ENCODE results near the gene FSTL1.

The FSTL1 gene

GRCh38 chr3:120469440-120469839 is 18.6 kb upstream of the FSTL1 start:
- in situ Hi-C loops (cut with HindIII; ENCODE audit: low sequenced_read_pairs): loop anchor here (5.0 kb wide), 1 partner anchor 42 kb away; no protein-coding TSS in a partner anchor

GRCh38 chr3:120468635-120469295 is 18.0 kb upstream of the FSTL1 start:
- in situ Hi-C loops (cut with HindIII; ENCODE audit: low sequenced_read_pairs): loop anchor here (5.0 kb wide), 1 partner anchor 41 kb away; no protein-coding TSS in a partner anchor

- in situ Hi-C loops (cut with HindIII; ENCODE audit: low sequenced_read_pairs): no loop called here
These were observed 11.7 kb upstream of the FSTL1 start for GRCh38 chr3:120462409-120462959.

DNA sequence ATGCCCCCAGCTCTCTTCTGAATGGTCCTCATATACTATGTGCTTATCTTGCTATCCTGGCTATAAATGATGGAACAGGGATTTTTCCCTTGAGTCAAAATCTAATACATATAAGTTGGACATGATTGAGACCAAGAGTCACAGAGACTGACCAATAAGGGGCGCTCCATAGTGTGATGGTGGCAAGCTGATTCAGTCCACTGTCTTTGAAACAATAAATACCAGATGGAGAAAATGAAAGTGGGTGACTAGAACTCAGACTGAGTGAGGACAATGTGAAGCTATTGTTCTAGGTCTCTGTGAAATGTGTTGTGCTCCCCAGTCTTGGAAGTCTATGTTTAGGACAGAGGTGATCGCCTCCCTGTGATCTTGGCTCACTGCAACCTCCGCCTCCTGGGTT is 10.6 kb upstream of the FSTL1 start:
- in situ Hi-C loops (cut with HindIII; ENCODE audit: low sequenced_read_pairs): no loop called here

GRCh38 chr3:120460862-120461261 is 10.1 kb upstream of the FSTL1 start:
- in situ Hi-C loops (cut with HindIII; ENCODE audit: low sequenced_read_pairs): no loop called here

GRCh38 chr3:120460181-120460790 is 9.5 kb upstream of the FSTL1 start:
- in situ Hi-C loops (cut with HindIII; ENCODE audit: low sequenced_read_pairs): no loop called here

DNA sequence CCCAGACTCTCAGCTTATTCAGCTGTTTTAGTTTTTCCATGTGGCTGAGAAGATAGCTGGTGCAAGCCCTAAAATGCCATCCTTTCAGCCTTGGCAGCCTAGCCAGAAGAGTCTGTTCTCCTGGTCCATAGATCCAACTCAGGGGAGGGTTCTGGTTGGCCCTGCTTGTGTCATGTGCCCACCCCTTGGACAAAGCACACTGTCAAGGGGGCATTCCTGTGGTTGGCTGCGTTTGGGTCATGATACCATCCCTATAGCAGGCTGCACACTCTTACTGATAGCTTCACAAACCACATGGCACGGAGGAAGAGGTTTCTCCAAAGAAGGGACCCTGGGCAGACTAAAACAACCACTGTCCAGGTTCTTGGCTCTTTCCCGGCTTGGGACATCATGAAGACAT is 8.4 kb upstream of the FSTL1 start:
- in situ Hi-C loops (cut with HindIII; ENCODE audit: low sequenced_read_pairs): loop anchor here (5.0 kb wide), 1 partner anchor 98 kb away; no protein-coding TSS in a partner anchor

DNA sequence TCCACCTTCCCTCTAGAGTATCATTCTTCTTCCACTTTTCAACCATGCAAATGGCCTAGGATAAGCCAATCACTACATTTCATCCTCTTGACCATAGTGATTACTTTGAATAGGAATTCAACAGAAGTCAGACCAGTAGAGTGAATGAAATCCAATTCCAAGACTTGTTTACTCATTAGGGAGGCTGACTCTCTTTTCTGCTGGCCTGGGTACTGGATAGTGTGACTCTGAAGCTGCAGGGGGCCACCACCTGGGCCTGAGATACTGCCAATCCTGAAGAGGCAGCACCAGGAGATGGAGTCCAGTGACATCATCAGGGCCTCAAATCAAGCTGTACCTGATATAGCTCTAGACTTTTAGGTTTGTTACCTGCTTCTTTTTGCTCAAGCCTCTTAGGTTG is 7.0 kb upstream of the FSTL1 start:
- in situ Hi-C loops (cut with HindIII; ENCODE audit: low sequenced_read_pairs): loop anchor here (5.0 kb wide), 1 partner anchor 99 kb away; no protein-coding TSS in a partner anchor

DNA sequence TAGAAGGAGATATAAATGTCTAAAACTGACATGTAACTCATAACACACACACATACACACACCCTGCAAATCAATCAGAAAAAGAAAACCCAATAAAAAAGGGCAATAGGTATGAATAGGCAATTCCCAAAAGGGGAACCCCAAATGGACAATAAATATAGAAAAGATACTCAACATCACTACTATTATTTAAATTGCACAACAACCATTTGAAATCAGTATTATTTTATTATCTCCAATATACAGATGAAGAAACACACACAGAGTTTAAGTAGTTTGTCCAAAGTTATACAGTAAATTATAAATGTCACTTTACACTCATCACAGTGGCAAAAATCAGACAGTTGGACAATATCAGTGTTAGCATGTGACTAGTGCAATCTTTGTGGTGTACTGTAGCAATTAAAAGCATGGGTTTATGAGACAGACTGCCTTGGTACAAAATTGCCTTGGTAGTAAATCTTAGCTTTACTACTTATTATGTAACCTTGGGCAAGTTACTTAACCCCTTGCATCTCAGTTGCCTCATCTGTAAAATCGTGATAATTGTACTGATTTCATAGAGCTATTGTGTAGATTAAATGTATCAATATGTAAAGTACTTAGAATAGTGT is 3.4 kb upstream of the FSTL1 start:
- in situ Hi-C loops (cut with HindIII; ENCODE audit: low sequenced_read_pairs): no loop called here

GRCh38 chr3:120452816-120453215 is 2.0 kb upstream of the FSTL1 start:
- in situ Hi-C loops (cut with HindIII; ENCODE audit: low sequenced_read_pairs): no loop called here

DNA sequence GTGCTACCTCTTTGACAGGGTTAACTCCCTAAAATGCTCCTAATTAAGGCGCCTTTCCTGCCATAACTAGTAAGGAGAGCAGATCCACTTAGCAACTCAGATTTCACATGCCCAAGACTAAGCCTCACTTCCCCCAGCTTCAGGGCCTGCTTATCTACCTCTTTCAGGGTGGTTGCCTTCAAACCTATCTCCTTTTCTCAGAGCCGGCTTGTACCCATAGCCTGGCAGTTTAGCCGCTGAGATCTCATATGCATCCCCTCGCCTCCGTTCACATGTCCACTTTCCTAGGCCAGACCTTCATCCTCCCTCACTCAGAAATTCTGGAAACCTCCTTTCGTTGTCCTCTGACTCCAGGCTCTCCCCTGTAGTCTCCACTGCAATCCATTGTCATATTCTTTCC is 1.0 kb upstream of the FSTL1 start:
- in situ Hi-C loops (cut with HindIII; ENCODE audit: low sequenced_read_pairs): no loop called here

GRCh38 chr3:120451272-120451761 is 525 bp upstream of the FSTL1 start:
- in situ Hi-C loops (cut with HindIII; ENCODE audit: low sequenced_read_pairs): no loop called here

- in situ Hi-C loops (cut with HindIII; ENCODE audit: low sequenced_read_pairs): no loop called here
These were observed 842 bp downstream of the FSTL1 start for GRCh38 chr3:120449701-120450599.

GRCh38 chr3:120449251-120449650 is 1.5 kb downstream of the FSTL1 start:
- in situ Hi-C loops (cut with HindIII; ENCODE audit: low sequenced_read_pairs): no loop called here

GRCh38 chr3:120448756-120449155 is 2.0 kb downstream of the FSTL1 start:
- in situ Hi-C loops (cut with HindIII; ENCODE audit: low sequenced_read_pairs): no loop called here

- in situ Hi-C loops (cut with HindIII; ENCODE audit: low sequenced_read_pairs): no loop called here
These were observed 3.7 kb downstream of the FSTL1 start for GRCh38 chr3:120446891-120447668.

DNA sequence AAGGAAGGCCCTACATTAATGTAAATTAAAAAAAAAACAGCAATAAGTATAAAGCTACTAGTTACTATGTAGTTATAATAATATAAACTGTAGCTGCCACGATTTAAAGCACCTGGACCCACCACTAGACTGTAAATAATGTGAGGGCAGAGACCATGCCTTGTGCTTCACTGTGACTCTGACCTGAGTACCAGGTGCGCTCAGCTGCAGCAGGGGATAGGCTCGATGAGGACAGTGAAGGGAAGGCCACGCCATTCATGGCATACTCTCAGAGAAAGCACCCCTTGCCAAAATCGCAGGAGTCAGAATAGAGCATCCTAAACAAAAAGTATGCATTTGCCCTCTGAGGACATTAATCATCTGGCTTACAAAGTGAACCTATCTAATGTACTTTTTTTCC is 5.1 kb downstream of the FSTL1 start:
- in situ Hi-C loops (cut with HindIII; ENCODE audit: low sequenced_read_pairs): no loop called here

GRCh38 chr3:120443626-120444123 is 7.1 kb downstream of the FSTL1 start:
- in situ Hi-C loops (cut with HindIII; ENCODE audit: low sequenced_read_pairs): no loop called here

- in situ Hi-C loops (cut with HindIII; ENCODE audit: low sequenced_read_pairs): no loop called here
These were observed 7.7 kb downstream of the FSTL1 start for GRCh38 chr3:120442975-120443517.
